Upper lobe of right lung (tissue), 1 donor: Measurements from ENCODE around the gene TMEM184A. TPM values are rescaled to one million over a fixed set of nuclear protein-coding genes. Genes with fewer than 3 reads are reported as not detected.

Experiments
- ATAC-seq: fragments of 200-7000 bp; cut with Tn5 transposase; one replicate; pipeline ENCODE4 v1.9.1; 2020; ENCODE audit warnings: mild to moderate bottlenecking, moderate library complexity
- DNase-seq: peaks from one replicate; pipeline ENCODE4 v3.0.0-alpha.2; 2020
- H3K27ac ChIP-seq: fragments of 200-600 bp; one replicate; pipeline ENCODE4 v1.8.0; 2022
- H3K27me3 ChIP-seq: fragments of 200-600 bp; one replicate; pipeline ENCODE4 v1.8.0; 2022; ENCODE audit warnings: mild to moderate bottlenecking
- H3K36me3 ChIP-seq: fragments of 200-600 bp; one replicate; pipeline ENCODE4 v1.8.0; 2022
- H3K4me1 ChIP-seq: fragments of 200-600 bp; one replicate; pipeline ENCODE4 v1.8.0; 2022
- H3K4me3 ChIP-seq: fragments of 200-600 bp; one replicate; pipeline ENCODE4 v1.8.0; 2022; ENCODE audit warnings: mild to moderate bottlenecking
- H3K9me3 ChIP-seq: fragments of 200-600 bp; one replicate; pipeline ENCODE4 v1.8.0; 2022
- intact Hi-C: fragments of 100-400 bp; cut with DNase I; formaldehyde crosslinking; loops from one replicate; pipeline ENCODE4 v1.11.0; 2022
- total RNA-seq: library from RNA; stranded (reverse); fragmentation: NEBNext Ultra II Directional; extraction: Animal tissue kit (Norgen Biotek cat#: 25700); gene quantifications from one replicate; pipeline ENCODE4 v1.2.1, GENCODE V29; 2021
- TF ChIP-seq, protein P1 (sequence below): fragments of 200-600 bp; IDR thresholded peaks from one replicate; pipeline ENCODE4 v1.8.0; 2022; ENCODE audit warnings: antibody characterized with exemption
- donor health status: DM: no; HTN: yes; CAD: no; lungs with severe emphysema.

Gene TMEM184A
- total RNA-seq, 1 donor from 2014 or later, result 4.4 TPM

DNA sequence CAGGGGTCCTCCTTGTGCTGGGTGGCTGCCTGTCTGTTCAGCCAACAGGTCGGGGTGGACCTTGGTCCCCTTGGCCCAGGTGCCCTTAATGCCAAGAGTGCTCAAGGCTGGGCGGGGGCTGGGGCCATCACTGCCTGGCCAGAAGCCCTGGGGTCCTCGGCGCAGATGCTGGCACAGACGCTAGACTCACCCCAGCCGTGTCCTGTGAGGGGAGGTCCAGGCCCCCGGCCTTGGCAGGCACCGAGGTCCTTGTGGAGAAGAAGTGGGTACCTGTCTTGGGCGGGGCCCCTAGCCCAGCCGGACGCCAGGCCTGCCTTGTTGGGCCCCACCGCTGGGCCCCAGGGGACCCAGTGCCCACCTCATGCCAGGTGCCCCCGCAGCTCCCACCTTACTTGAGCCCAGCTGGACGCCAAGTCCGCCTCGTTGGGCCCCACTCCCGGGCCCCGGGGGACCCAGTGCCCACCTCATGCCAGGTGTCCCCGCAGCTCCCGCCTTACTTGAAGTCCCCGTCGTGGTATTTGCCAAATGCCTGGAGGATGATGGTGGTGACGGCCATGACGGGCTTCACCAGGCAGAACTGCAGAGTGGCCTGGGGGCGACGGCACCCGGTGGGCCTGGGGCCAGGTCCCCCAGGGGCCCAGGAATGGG, 6.5 kb downstream of the TMEM184A start:
- Histone ChIP-seq H3K9me3 (no peaks in the 10 kb centered on the region), H3K27me3 (no peaks in the 10 kb centered on the region), H3K36me3 (no peaks in the 10 kb centered on the region), H3K27ac (no peak overlapping the region), H3K4me3 (no peak overlapping the region), H3K4me1 (no peaks in the 10 kb centered on the region)
- intact Hi-C loops, result no loop called here
- DNase-seq (no peak), ATAC-seq (no peak)
- TF ChIP-seq, protein P1, sequence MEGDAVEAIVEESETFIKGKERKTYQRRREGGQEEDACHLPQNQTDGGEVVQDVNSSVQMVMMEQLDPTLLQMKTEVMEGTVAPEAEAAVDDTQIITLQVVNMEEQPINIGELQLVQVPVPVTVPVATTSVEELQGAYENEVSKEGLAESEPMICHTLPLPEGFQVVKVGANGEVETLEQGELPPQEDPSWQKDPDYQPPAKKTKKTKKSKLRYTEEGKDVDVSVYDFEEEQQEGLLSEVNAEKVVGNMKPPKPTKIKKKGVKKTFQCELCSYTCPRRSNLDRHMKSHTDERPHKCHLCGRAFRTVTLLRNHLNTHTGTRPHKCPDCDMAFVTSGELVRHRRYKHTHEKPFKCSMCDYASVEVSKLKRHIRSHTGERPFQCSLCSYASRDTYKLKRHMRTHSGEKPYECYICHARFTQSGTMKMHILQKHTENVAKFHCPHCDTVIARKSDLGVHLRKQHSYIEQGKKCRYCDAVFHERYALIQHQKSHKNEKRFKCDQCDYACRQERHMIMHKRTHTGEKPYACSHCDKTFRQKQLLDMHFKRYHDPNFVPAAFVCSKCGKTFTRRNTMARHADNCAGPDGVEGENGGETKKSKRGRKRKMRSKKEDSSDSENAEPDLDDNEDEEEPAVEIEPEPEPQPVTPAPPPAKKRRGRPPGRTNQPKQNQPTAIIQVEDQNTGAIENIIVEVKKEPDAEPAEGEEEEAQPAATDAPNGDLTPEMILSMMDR, result no peak

DNA sequence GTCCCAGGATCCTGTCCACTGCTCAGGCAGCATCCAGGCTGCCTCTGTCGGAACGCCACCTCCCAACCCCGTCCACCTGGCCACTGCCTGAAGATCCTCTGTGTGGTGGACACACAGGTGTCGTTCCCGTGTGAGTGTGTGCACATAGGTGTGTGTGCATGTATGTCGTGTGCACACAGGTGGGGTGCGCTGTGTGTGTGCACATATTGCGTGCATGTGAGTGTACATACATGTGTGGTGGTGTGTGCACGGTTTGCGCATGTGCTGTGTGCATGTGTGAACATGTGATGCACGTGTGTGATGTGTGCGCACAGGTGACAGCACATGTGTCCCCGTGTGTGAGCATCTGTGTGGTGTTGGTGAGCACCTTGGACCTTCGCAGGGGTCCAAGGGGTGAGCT, 7.1 kb downstream of the TMEM184A start:
- no peaks in the 10 kb centered on the region for H3K9me3 ChIP-seq
- ATAC-seq (no peak), DNase-seq (no peak)
- H3K4me3 ChIP-seq, result no peak overlapping the region
- H3K27ac ChIP-seq, result no peak overlapping the region
- H3K4me1 ChIP-seq, result no peaks in the 10 kb centered on the region
- TF ChIP-seq, protein P1, result no peak
- H3K27me3 ChIP-seq, result no peaks in the 10 kb centered on the region
- intact Hi-C loops, result no loop called here
- H3K36me3 ChIP-seq, result no peaks in the 10 kb centered on the region

DNA sequence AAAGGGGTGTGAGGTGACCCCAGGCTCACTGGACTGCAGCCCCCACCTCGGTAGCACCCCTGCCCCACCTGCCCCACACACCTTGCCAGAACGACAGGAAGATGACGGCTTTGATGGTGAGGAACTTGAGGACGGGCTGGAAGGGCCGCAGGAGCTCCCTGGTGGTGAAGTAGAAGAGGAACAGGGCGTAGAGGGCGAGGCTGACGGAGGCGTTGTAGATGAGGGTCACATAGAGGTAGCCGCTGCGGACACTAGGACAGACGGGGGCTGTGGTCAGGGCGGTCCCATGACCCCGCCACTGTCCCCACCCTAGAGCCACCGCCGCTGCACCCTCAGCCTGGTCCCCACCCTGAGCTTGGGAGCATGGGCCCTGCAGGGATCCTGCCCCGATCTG, 7.6 kb downstream of the TMEM184A start:
- no peaks in the 10 kb centered on the region for H3K27me3 ChIP-seq
- H3K4me1 ChIP-seq, result no peaks in the 10 kb centered on the region
- no peak overlapping the region for H3K4me3 ChIP-seq
- intact Hi-C loops, result no loop called here
- DNase-seq (no peak), ATAC-seq (peak; percentile 19)
- TF ChIP-seq, protein P1, result no peak
- H3K9me3 ChIP-seq, result no peaks in the 10 kb centered on the region
- H3K36me3 ChIP-seq, result peaks cover under 1% of the 10 kb centered on the region
- no peak overlapping the region for H3K27ac ChIP-seq

DNA sequence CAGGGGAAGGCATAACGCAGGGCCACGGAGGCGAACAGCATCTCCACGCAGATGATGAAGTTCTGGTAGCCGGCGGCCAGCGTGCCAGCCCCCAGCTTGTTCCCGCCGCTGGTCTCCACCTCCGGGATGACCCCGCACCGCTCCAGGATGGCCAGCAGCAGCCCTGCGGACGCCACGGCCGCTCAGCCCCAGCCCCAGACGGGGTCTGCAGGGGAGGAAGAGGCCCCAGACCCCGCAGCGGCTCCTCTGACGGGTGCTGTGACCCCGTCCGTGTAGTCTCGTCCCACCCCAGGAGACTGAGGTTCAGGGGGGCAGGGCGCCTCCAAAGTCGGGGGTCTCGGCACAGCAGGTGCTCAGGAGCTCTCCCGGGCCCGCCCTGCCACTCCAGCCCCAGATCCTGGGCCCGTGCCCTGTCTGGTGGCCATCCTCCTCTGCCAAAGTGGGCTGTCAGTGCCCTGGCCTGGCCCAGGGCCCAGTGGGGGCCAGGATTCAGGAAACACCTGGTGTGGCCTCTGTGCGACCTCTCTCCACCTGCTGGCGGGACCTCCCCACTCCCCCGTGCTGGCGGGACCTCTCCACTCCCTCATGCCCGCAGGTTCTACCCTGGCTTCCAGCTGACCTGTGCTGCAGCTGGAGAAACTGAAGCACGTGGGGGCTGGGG, 8.1 kb downstream of the TMEM184A start:
- Histone ChIP-seq H3K4me3 (no peak overlapping the region), H3K27ac (no peak overlapping the region), H3K36me3 (peaks cover 5% of the 10 kb centered on the region), H3K9me3 (no peaks in the 10 kb centered on the region), H3K4me1 (no peaks in the 10 kb centered on the region), H3K27me3 (no peaks in the 10 kb centered on the region)
- ATAC-seq (no peak), DNase-seq (no peak)
- intact Hi-C loops, result no loop called here
- TF ChIP-seq, protein P1, result no peak

GRCh38 chr7:1546909-1547776, 8.9 kb downstream of the TMEM184A start:
- Histone ChIP-seq H3K36me3 (peaks cover 13% of the 10 kb centered on the region), H3K9me3 (no peaks in the 10 kb centered on the region), H3K27ac (no peak overlapping the region), H3K27me3 (no peaks in the 10 kb centered on the region), H3K4me1 (no peaks in the 10 kb centered on the region), H3K4me3 (no peak overlapping the region)
- no peak for DNase-seq
- TF ChIP-seq, protein P1, result no peak
- no peak for ATAC-seq
- intact Hi-C loops, result no loop called here
